Tibial artery (tissue), 4 donors: ENCODE measurements around the gene ITPR3.

ENCODE experiments used
- DNase-seq, 2 donors: peaks; one replicate each; pipeline ENCODE4 v3.0.0-alpha.2; 2019
- H3K27ac ChIP-seq, 2 donors: fragments of 200-600 bp; sonication (generic) in 1 of 2; 1 replicate in 1 of 2; 2 replicates in 1 of 2; pipeline ENCODE4 v1.5.1; 2018 to 2019; ENCODE audit warnings: mild to moderate bottlenecking in 1 of 2
- H3K27me3 ChIP-seq, 2 donors: fragments of 200-600 bp; sonication (generic) in 1 of 2; one replicate each; pipeline versions ENCODE4 v1.5.1 to v1.6.0; 2016 to 2019
- H3K36me3 ChIP-seq, 3 donors: fragments of 200-600 bp; sonication (generic) in 2 of 3; one replicate each; pipeline ENCODE4 v1.5.1; 2016 to 2019; ENCODE audit warnings: mild to moderate bottlenecking in 2 of 3
- H3K4me1 ChIP-seq, 4 donors: fragments of 200-600 bp; sonication (generic) in 2 of 4; 1 replicate in 3 of 4; 2 replicates in 1 of 4; pipeline ENCODE4 v1.5.1; 2016 to 2019
- H3K4me3 ChIP-seq, 2 donors: fragments of 200-600 bp; sonication (generic) in 1 of 2; 1 replicate in 1 of 2; 2 replicates in 1 of 2; pipeline ENCODE4 v1.5.1; 2018 to 2019; ENCODE audit warnings: mild to moderate bottlenecking in 2 of 2
- H3K9me3 ChIP-seq, 3 donors: fragments of 200-600 bp; sonication (generic) in 1 of 3; one replicate each; pipeline ENCODE4 v1.5.1; 2016 to 2019
- intact Hi-C: fragments of 100-400 bp; cut with DNase I; formaldehyde crosslinking; loops from one replicate; pipeline ENCODE4 v1.15.0; 2023; ENCODE audit warnings: low total_unique reads
- TF ChIP-seq, protein P1 (sequence below), 2 experiments: fragments of 200-600 bp in 1 of 2; fragments of 450-650 bp in 1 of 2; IDR thresholded peaks; one replicate each; pipeline ENCODE4 v1.5.1; 2017 to 2019; ENCODE audit warnings: antibody characterized with exemption in 2 of 2, mild to moderate bottlenecking in 1 of 2, moderate library complexity in 1 of 2

Gene ITPR3

DNA sequence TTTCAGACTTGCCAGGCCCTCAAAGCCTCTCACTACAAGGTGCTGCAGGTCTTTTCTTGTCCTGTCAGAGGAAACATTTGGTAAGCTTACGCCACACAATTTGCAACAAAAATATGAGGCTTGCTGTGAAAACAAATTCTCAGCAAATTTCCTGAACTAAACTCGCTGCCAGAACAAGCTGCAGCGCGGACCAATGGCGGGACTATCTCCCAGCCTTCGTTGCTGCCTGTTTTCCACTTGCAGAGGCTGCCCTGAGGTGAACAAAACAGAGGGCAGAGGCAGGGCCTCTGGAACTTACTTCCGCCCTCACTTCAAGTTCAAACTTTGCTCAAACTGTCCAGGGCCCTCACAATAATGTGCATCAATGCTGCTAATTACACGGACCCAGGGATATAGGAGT lies 78.0 kb downstream of the ITPR3 start:
- TF ChIP-seq, protein P1, sequence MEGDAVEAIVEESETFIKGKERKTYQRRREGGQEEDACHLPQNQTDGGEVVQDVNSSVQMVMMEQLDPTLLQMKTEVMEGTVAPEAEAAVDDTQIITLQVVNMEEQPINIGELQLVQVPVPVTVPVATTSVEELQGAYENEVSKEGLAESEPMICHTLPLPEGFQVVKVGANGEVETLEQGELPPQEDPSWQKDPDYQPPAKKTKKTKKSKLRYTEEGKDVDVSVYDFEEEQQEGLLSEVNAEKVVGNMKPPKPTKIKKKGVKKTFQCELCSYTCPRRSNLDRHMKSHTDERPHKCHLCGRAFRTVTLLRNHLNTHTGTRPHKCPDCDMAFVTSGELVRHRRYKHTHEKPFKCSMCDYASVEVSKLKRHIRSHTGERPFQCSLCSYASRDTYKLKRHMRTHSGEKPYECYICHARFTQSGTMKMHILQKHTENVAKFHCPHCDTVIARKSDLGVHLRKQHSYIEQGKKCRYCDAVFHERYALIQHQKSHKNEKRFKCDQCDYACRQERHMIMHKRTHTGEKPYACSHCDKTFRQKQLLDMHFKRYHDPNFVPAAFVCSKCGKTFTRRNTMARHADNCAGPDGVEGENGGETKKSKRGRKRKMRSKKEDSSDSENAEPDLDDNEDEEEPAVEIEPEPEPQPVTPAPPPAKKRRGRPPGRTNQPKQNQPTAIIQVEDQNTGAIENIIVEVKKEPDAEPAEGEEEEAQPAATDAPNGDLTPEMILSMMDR (IDR thresholded peaks at IDR 0.05) = no peak
- Histone ChIP-seq H3K27me3 (no peaks in the 10 kb centered on the region), H3K4me3 (no peak overlapping the region), H3K27ac (no peak overlapping the region), H3K4me1 (peaks cover 0 to 25% (median 15%) of the 10 kb centered on the region in 4 donors), H3K9me3 (no peaks in the 10 kb centered on the region), H3K36me3 (peaks cover 0 to 39% (median 0%) of the 10 kb centered on the region in 3 donors)
- intact Hi-C loops = loop anchor here (5.0 kb wide), 1 partner anchor 112 kb away; no protein-coding TSS in a partner anchor
- no peak for DNase-seq

DNA sequence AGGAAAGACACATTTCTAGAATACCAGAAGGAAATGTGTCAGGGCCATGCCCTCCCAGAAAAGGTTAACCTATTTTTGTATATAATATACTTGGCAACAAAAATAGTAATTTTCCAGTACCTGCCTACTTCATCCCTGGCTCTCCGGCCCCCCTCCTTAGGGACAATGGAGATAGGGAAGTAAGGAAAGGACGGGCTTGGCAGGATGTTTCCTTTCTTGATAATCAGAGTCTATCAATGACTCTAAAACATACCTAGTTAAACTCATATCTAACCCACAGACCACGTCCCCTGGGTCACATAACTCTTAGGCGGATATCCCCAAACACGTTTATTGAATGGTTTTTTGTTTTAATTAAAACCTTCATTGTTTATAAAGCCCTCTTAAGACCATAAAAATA lies 78.6 kb downstream of the ITPR3 start:
- intact Hi-C loops = loop anchor here (5.0 kb wide), 1 partner anchor 112 kb away; no protein-coding TSS in a partner anchor
- DNase-seq = no peak
- no peak overlapping the region for H3K27ac ChIP-seq
- TF ChIP-seq, protein P1 (IDR thresholded peaks at IDR 0.05) = no peak
- no peaks in the 10 kb centered on the region for H3K9me3 ChIP-seq
- no peak overlapping the region for H3K4me3 ChIP-seq
- no peaks in the 10 kb centered on the region for H3K27me3 ChIP-seq
- peaks cover 0 to 37% (median 0%) of the 10 kb centered on the region in 3 donors for H3K36me3 ChIP-seq
- peaks cover 0 to 23% (median 14%) of the 10 kb centered on the region in 4 donors for H3K4me1 ChIP-seq

DNA sequence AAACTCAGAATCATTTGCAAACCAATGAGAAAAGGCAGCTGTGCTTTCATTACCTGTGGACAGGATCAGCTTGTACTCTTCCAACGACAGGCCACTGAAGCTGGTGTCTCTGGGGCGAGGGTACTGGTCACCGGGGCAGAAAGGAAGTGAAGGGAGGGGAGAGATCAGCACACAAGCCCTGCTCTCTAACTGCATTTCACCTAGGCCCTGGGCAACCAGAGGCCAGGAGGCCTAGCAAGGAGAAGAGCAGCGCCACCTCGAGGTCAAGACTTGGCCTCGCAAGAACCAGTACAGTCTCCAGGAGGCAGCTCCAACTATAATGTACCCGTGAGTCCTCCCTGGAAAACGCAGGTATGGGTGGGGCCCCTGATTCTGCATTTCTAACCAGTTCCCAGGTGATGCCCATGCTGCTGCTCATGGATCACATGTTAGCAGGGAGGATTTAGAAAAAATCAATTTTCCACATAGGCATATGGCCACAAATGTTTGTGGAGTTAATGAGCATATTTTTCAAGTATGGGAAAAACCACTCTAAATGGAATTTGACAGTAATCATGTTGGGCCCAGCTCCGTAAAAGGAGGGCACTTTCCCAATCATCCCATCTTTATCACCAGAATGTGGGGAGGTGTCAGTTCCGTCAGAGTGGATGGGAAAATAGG lies 79.4 kb downstream of the ITPR3 start:
- no peak overlapping the region for H3K4me3 ChIP-seq
- no peak overlapping the region for H3K27ac ChIP-seq
- TF ChIP-seq, protein P1 (IDR thresholded peaks at IDR 0.05) = peak; percentile 37 to 40
- no peaks in the 10 kb centered on the region for H3K27me3 ChIP-seq
- H3K4me1 ChIP-seq = peaks cover 0 to 16% (median 11%) of the 10 kb centered on the region in 4 donors
- intact Hi-C loops = no loop called here
- H3K36me3 ChIP-seq = peaks cover 0 to 30% (median 0%) of the 10 kb centered on the region in 3 donors
- no peak for DNase-seq
- H3K9me3 ChIP-seq = no peaks in the 10 kb centered on the region

DNA sequence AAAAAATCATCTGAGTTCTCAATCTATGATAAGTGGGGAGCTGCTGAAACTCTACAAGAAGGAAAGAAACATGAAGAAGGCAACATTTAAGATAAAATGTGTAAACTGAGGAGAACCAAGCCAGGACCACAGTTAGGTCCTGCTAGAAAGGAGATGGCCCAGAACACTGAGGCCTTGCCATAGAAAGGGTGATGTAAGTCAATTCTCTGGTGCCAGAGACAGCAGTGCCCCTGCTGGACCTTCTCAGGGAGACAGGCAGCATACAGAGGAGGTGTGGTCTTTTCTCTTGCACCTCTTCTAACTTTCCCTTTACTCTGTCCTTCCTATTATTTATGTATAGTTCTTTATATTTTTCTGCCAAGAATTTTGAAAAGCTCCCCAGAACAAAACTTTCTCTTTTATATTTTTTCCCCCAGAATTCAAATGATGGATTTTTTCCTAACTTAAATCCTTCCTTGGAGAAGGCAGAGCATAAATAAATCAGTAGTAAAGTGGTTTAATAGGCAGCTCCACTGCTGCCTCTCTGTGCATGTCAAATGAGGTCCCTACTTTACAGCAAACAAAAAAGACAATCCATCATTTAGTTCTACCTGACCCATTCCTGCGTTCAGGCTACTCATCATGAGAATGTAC lies 81.3 kb downstream of the ITPR3 start:
- intact Hi-C loops = no loop called here

DNA sequence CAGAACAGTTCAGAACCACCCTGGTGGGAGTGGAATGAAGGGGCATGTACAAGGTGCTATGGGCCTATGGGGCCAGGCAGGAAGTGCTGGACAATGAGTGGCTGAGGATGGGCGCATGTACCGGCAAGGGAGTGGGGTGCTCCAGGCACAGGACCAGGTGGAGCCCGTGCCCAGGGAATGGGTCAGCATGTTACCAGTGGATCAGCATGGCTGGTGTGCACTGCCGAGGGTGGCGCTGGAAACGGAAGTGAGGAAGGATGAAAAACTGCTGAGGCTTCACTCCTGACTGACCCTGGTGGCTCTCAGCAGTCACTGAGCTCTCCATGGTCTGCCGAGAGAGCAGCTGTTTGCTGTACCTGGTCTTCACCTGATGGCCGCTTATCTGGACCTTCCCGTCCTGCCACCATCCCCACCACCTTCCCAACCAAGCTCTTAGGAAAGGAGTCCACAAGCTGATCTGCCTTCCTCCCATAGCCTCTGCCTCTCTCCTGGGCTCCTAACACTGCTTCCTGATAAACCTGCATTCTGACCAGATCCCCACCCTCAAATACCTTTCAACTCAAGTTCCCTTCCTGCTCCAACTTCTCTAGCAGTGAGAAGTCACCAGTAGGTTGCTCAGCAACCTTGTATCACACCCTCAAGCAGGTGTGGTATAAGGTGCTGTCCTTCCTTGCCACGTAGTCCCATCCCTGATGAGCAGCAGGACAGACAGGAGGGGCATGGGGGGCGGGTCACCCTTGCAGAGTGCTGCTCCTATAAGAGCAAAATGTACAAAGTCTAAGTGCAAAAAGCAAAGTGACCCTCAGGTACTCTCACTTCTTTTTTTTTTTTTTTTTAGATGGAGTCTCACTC lies 83.3 kb downstream of the ITPR3 start:
- H3K27ac ChIP-seq = no peak overlapping the region

More for the DNA sequence above, 81.3 kb downstream of the ITPR3 start:
- Histone ChIP-seq H3K4me1 (peaks cover 0 to under 1% (median under 1%) of the 10 kb centered on the region in 4 donors), H3K4me3 (no peak overlapping the region), H3K27ac (no peak overlapping the region), H3K36me3 (peaks cover 0 to 16% (median 0%) of the 10 kb centered on the region in 3 donors), H3K27me3 (no peaks in the 10 kb centered on the region), H3K9me3 (no peaks in the 10 kb centered on the region)
- TF ChIP-seq, protein P1 (IDR thresholded peaks at IDR 0.05) = peak; percentile 45 to 46
- DNase-seq = peak in 1 of 2 donors; percentile 49

More for the DNA sequence above, 83.3 kb downstream of the ITPR3 start:
- no peaks in the 10 kb centered on the region for H3K9me3 ChIP-seq
- TF ChIP-seq, protein P1 (IDR thresholded peaks at IDR 0.05) = no peak
- no peak overlapping the region for H3K4me3 ChIP-seq
- intact Hi-C loops = no loop called here
- H3K36me3 ChIP-seq = peaks cover 0 to 4% (median 0%) of the 10 kb centered on the region in 3 donors
- H3K4me1 ChIP-seq = no peaks in the 10 kb centered on the region
- H3K27me3 ChIP-seq = no peaks in the 10 kb centered on the region
- DNase-seq = no peak
